Stimulated activated naive CD4-positive, alpha-beta T cell (primary cell): ENCODE measurements around the gene NEU2.
A peak's percentile ranks its signal among the peaks of the same experiment; 100 is the strongest.
"Not testable (repeated sequence)": the region's sequence is repeated elsewhere in the genome, so short reads cannot be mapped to it uniquely, and the experiment has no call there.

ENCODE experiments used
- DNase-seq, 6 experiments: peaks; one replicate each; lab custom pipeline; 2025; lab: John Stamatoyannopoulos, UW

The NEU2 gene

DNA sequence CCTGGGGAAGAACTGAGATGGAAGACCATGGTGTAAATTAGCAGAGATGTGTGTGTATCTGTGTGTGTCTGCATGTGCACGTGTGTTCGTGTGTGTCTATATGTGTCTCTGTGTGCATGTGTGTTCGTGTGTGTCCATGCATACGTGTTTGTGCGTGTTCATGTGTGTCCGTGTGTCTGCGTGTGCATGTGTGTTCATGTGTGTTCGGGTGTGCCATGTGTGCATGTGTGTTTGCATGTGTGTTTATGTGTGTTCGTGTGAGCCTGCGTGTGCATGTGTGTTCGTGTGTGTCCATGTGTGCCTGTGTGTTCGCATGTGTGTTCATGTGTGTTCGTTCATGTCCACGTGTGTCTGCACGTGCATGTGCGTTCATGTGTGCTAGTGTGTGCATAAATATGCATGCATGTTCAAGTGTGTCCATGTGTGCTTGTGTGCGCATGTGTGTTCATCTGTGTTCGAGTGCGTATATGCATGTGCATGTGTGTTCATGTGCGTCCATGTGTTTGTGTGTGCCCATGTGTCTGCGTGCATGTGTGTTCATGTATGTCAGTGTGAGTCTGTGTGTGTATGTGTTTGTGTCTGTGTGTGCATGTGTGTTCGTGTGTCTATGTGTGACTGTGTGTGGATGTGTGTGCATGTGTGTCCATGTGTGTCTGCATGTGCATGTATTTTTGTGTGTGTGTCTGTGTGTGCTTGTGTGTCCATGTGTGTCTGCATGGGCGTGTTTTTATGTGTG is 3.1 kb downstream of the NEU2 start:
- no peak for DNase-seq

DNA sequence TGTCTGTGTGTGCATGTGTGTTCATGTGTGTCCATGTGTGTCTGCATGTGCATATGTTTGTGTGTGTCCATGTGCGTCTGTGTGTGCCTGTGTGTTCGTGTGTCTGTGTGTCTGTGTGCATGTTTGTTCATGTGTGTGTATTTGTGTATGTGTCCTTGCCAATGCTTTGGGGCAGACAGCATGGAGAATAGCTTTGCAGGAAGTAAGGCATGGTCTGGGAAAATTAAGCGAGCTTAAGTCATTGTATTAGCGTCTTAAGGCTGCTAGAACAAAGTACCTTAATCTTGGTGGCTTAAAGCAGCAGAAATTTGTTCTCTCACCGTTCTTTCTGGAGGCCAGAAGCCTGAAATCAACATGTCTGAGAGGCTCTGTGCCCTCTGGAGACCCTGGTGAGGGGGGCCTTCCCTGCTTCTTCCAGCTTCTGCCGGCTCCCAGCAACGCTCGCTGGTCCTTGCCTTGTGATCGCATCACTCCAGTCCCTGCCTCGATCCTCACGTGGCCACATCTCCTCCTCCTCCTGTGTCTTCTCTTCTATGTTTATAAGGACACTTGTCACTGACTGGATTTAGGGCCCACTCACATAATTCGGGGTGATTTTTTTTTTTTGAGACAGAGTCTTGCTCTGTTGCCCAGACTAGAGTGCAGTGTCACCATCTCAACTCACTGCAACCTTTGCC is 3.8 kb downstream of the NEU2 start:
- DNase-seq: no peak

DNA sequence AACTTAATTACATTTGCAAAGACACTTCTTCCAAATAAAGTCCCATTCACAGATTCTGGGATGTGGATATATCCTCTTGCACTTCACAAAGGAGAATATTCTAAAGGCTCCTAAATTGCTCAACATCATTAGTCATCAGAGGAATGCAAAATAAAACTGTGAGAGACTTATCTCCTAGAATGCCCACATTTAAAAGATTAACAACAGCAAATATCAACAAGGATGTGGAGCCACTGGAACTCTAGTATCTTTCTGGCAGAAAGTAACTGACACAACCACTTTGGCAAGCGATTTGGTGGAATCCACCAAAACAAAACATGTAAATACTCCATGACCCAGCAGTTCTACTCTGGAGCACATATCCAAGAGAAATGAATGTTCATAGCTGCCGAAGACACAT is 4.6 kb downstream of the NEU2 start:
- DNase-seq: no peak

DNA sequence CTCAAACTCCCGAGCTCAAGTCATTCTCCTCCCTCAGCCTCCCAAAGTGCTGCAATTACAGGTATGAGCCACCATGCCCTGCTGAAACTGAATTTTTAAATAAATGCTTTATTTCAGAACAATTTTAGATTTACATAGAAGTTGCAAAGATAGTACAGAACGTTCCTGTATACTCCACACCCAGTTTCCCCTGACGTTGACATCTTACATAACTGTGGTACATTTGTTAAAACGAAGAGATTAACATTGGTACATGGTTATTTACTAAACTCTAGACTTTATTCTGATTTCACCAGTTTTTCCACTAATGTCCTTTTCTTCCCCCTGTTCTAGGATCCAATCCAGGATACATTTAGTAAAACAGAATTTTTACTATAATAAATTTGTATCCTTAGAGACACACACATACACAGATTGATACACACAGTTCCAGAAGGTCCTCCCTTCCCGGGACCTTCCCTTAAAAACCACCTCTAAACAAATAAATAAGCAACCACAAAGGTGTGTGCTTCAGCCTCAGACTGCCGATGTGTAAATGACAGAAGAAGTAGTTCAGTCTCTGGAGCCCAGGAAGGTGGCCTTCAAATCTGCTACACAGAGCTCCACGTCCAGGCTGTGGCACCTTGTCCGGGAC is 6.9 kb downstream of the NEU2 start:
- no peak for DNase-seq

DNA sequence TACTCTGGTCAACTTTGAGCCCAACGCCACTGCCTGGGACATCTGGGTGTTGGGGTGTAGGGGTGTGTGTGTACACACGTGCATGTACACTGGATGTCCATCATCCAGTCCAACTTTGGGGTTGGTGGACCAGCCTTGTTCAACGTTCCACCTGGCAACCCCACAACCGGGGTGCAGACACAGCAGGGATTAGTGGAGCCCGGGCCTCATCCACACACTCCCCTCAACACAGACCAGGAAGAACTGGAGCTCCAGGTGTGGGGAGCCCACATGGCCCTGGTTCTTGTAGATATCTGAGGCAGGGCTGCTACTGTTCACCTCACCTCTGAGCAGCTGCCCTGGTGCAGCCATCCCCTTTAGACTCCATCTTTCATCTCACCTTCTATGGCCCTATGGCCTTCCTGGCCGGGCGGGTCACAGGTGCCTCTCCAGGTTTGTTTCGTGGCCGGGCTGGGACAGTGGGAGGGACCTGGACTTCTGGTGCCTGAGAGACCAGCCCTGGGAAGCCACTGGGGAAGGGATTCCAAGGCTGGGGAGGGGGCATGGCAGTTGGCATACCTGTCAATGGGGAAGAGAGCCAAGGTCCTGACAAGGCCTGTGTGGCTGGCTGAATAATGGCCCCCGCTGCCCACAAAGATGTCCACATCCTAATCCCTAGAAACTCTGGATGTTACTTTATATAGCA is 7.5 kb downstream of the NEU2 start:
- no peak for DNase-seq

DNA sequence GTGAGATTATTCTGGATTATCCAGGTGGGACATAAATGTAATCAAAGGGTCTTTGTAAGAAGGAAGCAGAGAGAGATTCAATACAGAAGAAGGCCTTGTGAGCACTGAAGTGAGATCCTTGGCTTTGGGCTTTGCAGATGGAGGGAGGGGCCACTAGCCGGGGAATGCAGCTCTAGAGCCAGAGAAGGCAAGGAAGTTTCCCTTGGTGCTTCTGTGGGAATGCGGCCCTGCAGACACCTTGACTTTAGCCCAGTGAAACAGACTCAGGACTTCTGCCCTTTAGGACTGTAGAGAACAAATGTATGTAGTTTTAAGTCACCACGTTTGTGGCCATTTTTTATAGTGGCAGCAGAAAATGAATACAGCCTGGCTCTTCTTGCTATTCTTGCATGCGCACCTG is 8.1 kb downstream of the NEU2 start:
- no peak for DNase-seq

DNA sequence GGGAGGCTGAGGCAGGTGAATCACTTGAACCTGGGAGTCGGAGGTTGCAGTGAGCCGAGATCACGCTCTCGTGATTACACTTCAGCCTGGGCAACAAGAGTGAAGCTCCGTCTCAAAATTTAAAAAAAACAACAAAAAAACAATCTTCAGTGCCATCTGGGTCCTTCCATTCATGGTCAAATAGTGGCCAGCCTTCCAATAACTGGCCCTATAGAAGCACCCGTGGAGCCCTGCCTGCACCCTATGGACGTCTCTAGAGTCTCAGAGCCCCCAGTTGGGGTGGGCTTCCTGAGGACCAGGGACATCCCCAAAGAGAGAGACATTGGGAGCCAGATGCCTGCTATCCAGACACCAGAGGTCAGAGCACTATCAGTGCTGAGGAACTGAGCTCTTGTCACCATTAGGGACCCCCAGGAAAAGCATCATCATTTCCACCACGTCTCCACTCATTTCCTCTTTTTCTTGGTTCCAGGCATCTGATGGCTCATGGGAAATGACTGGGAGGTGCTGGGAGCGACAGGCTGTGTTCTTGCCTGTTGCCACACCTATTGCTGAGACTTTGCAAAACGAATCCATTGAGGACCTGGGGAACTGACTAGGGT is 9.4 kb downstream of the NEU2 start:
- DNase-seq: no peak

DNA sequence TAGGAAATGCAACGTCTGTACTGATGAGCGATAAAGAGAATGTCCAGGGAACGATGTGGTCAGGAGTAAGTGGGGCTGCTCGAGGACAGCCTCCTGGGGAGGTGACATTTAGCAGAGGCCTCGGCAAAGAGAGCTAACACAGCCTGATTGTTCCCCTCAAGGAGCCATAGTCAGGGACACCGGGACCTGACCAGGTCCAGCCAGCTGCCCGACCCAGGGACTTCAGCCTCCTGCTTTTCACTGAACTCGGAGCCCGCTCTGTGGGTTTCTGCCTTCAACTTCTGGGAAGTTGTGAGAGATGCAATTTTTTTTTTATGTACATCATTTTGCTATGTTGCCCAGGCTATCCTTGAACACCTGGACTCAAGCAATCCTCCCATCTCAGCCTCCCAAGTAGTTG is 10.1 kb downstream of the NEU2 start:
- no peak for DNase-seq

DNA sequence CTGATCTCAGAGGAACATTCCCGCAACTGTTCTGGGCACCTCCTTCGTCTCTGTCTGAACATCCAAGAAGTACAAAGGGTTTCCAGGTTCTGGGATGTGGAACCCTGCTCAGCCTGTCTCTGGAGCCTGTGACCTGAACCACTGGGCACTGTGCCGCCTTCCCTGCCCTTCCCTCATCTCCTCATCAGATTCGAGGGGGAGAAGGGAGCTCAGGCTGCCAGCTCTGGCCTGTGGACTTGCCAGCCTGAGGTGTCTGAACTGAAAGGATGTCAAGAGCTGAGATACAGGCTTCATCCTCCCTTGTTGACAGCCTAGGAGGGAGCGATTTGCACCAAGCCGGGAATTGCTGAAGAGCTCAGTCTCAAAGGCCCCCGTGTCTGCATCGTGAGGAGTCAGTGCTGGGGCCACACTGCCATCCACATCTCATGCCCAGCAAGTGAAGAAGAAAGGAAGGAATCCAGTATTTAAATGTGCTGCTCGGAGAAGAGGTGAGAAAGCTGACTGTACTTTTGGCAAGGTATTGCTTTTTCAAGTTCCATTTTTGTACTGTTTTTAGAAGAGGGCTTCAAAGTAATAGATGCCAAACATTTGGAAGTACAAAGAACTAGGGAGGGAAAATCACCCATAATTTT is 12.6 kb downstream of the NEU2 start:
- no peak for DNase-seq

DNA sequence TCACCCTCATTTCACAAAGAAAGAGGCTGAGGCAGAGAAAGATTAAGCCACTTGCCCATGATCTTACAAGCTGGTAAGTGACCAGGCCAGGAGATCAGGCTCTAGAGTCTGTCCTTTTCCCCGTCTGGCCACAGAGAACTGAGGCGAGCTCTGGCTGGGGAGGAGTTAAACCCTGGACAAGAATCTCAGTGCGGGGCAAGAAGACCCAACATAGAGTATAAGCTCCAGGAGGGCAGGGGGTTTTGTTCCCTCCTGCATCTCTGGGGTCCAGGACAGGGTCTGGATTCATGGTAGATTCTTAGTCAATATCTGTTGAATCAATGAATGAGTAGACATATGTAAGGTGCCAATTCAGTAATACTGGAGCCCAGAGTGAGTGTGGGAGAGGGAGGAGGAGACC is 14.7 kb downstream of the NEU2 start:
- DNase-seq: no peak

DNA sequence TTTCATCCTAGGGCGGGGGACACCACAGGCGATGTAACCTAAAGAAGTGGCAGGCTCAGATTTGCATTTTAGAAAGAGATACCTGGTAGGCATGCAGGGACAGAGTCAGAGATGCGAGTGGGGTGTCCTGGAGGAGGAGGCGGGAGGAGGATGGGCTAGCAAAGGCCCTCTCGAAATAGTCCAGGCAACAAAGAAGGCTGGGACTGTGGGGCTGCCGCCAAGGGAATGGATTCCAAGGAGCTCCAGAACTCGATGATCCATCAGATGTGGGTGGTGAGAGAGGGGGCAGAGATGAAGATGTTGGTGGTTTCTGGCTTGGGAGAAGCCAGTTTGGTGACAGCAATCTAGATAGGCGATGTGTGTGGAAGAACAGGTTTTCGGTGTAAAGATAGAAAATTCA is 15.2 kb downstream of the NEU2 start:
- DNase-seq: no peak

DNA sequence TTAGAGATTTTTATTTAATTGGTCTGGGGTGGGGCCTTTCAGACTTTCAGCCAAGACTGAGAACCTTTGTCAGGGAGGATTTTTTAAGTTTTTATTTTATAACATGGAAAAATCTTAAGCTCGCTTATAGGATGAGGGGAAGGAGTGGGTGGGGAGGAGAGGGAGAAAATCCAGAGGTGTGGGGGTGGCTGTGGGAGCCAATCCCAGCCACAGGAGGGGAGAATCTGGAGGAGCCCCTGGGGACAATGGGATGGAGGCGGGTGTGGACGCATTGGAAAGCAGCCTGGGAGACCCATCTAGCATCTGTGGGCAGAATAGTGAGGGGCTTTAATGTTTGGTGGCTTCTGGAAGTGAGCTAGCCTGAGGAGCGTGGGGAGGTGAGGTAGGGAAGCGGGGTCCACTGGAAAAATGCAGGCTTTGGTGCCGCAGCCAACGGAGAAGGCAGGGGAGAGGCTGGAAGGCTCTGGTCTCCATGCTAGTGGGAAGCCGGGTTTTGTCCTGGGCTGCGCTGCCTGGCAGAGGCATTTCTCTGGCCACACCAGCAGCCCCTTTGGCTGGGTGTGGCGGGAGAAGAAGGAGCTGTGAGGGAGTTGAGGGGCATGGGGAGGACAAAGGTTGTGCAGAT is 16.2 kb downstream of the NEU2 start:
- DNase-seq: no peak

DNA sequence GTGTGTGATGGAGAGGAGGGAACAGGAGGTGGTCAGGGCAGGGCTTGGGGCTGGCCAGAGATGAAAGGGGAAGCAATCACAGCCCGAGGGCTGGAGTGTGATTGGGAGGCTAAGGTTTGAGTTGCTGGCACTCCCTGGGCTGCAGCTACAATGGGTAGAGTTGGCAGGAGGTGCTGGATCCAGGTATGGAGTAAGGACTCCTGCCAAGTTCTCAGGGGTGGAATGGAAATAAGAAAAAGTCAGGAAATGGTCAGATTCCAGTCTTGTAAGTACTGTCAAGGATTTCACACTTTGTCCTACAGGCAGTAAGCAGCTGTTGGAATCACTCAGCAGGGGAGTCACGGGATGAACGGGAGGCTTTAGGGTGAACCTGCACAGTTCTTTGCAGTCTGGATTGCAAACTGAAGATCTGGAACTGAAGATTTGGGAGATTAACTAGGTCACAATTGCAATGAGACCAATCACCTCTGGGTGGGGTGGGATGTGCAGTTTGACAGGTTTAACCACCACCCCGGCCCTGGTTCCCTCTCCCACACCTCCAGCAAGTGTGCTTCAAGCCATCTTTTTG is 16.8 kb downstream of the NEU2 start:
- DNase-seq: peak in 1 of 6 experiments; percentile 6

DNA sequence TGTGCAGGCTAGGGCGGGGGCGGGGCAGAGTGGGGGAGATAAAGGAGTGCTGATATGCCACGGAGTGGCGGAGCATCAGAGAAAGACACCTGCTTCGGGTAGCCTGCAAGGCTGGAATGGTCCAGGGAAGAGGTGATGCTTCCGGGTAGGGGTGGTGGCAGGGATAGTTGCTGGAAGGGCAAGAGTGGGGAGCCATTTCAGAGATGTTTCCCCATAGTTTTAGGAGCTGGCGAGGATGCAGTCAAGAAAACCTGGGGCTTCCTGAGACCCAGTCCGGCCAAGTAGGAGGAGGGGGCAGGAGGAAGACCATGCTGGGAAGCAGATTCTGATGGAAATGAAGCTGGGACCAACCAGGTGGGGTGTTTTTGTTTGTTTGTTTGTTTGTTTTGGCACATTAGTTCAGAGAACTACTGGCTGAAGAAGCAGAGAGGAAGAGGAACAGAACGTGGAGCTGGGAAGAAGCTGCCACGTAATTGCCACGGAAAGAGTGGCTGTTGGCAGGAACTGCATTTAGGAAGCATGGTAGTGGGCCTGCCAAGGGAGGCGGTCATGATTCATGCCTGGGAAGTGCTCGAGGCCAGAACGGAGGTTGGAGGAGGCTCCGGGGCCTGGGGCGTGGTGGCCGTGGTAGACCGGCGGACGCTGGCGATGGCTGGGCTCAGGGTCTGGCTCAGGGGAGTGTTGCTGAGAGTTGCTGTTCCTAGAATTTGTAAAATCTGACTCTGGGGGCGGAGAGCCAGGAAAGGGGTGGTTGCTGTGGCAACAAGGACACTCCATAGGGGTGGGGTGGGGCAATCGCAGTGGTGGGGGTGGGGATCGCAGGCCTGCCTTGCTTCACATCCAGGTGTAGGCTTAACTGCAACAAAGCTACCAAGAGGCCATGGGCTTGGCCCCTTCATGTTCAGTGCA is 19.0 kb downstream of the NEU2 start:
- no peak for DNase-seq

DNA sequence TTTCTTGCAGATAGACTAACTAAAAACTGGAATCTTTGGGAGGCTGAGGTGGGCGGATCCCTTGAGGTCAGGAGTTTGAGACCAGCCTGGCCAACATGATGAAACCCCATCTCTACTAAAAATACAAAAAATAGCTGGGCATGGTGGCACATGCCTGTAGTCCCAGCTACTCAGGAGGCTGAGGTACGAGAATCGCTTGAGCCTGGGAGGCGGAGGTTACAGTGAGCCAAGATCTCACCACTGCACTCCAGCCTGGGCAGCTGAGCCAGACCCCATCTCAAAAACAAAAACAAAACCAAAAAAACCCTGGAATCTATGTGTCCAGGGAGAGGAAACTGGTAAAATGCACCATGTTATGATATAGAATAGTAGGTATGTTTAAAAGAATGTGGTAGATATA is 20.0 kb downstream of the NEU2 start:
- DNase-seq: not testable (repeated sequence)

DNA sequence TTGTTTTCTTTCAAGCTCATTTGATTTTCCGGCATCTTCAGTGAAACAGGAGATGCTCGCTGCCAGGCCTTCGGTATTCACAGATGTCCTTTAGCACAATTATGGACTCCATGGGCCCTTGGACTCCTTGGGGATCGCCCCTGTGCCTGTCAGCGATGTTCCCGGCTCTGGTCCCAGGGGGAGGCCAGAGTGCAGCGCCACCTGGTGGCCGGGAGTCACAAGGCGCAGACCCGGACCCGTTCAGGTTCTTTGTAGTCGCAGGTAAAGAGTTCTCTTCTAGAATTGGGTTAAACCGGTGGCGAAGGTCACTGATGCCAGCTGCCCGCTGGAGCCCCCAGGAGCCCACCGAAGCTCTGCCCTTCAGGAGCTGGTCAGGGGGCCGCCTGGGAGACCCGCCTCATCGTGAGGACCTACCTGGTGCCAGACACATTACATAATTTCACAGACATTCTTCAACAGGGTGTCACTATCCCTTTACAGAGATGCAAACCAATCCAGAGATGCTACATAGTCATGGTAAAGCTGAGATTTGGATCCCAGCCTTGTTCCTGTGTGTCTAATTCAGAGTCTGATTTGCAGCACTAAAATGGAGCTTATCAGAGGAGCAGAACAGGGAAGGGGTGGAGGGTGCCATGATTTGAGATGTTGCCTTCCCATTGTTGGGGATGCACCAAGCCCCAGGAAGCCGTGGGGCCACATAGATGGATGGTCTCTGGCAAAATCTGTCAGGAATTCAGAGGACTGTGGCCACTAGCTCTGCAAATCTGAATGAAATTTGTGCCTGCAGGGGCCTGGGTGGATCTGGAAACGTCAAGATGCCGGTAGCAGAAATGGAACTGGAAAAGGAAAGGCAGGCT is 21.7 kb downstream of the NEU2 start:
- peak in 5 of 6 experiments; percentile 41 to 67 (median 49) for DNase-seq

DNA sequence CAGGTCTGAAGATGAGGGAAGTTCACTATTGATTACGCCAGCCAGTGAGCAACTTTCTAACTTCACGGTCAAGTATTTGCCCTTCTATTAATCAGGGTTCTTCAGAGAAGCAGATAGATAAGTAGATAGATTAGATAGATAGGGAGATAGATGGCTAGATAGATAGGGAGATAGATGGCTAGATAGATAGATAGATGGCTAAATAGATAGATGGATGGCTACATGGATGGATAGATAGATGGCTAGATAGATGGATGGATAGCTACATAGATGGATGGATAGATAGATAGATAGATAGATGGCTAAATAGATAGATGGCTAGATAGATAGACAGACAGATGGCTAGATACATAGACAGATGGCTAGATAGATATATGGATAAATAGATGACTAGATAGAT is 22.9 kb downstream of the NEU2 start:
- no peak for DNase-seq

DNA sequence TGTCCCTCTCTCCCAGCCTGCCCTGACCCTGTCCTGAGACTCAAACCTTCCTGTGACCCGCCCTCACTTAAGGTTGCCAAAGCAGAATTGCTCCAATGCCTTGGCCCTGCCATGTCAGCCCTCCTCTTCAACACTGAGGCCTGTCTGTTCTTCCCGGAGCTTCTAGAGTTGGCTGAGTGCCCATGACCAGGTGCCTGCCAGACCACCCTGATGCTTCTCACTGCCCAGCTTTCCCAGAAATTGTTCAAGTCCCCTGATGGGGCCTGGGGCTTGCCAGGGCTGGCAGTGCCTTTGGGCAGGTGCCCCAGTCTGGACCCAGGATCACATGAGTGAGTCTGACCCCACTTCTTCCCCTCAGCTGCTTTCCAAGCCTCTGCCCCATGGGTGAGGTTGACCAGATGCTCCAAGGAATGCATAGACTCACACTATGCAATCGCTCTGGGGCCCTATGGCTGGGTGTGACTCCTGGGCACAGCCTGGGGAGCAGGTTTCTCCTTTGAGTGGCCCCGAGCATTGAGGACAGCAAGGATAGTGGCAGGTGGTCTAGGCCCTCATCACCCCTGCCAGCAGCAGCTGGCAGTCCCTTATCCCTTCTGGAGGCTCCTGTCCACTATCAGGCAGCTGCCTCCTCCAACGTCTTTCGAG is 24.6 kb downstream of the NEU2 start:
- DNase-seq: no peak
